Neuronal stem cell (in vitro differentiated cells): ENCODE measurements around the gene RBCK1.

Experiments
- DNase-seq: peaks from one replicate; pipeline ENCODE4 v3.0.0-alpha.2; 2013; ENCODE audit warnings: low spot score
- H2AFZ ChIP-seq: one replicate; pipeline ENCODE4 v1.6.1; 2013; ENCODE audit warnings: mild to moderate bottlenecking, low read length, inconsistent platforms
- H2AK5ac ChIP-seq: 2 replicates; pipeline ENCODE4 v1.6.1; 2013; ENCODE audit warnings: low read depth, mild to moderate bottlenecking, inconsistent platforms, low read length, moderate library complexity, mixed read lengths
- H2BK120ac ChIP-seq: 2 replicates; pipeline ENCODE4 v1.6.1; 2013; ENCODE audit warnings: low read depth, mild to moderate bottlenecking, inconsistent platforms, low read length, moderate library complexity, mixed read lengths
- H2BK12ac ChIP-seq: one replicate; pipeline ENCODE4 v1.6.1; 2013; ENCODE audit warnings: low read length, inconsistent platforms
- H2BK15ac ChIP-seq: 2 replicates; pipeline ENCODE4 v1.6.1; 2013; ENCODE audit warnings: mild to moderate bottlenecking, low read length, inconsistent platforms, mixed read lengths
- H2BK5ac ChIP-seq: one replicate; pipeline ENCODE4 v1.6.1; 2013; ENCODE audit warnings: inconsistent platforms, mild to moderate bottlenecking, low read length, moderate library complexity
- H3K14ac ChIP-seq: one replicate; pipeline ENCODE4 v1.6.1; 2013; ENCODE audit warnings: low read length, inconsistent platforms
- H3K18ac ChIP-seq: 2 replicates; pipeline ENCODE4 v1.6.1; 2013; ENCODE audit warnings: low read length, inconsistent platforms
- H3K23ac ChIP-seq: 2 replicates; pipeline ENCODE4 v1.6.1; 2013; ENCODE audit warnings: low read depth, mild to moderate bottlenecking, mixed read lengths, low read length, inconsistent platforms; ENCODE audit not compliant: poor library complexity
- H3K27ac ChIP-seq: replicated peaks from 3 replicates; pipeline ENCODE4 v1.5.1; 2013; ENCODE audit warnings: low read length, inconsistent platforms
- H3K27me3 ChIP-seq, 3 experiments: 2 replicates each; pipeline ENCODE4 v1.6.1; 2013; ENCODE audit warnings: low read length in 3 of 3, mild to moderate bottlenecking in 2 of 3, inconsistent platforms in 1 of 3, low read depth in 1 of 3, mixed read lengths in 1 of 3, moderate library complexity in 1 of 3; ENCODE audit not compliant: control insufficient read depth in 3 of 3, insufficient read depth in 3 of 3
- H3K36me3 ChIP-seq, 2 donors: replicated peaks in 1 of 2; 2 replicates each; pipeline ENCODE4 v1.6.1; 2013; ENCODE audit warnings: low read length in 2 of 2; ENCODE audit not compliant: control insufficient read depth in 2 of 2, insufficient read depth in 2 of 2
- H3K4ac ChIP-seq: 2 replicates; pipeline ENCODE4 v1.6.1; 2013; ENCODE audit warnings: inconsistent platforms, mild to moderate bottlenecking, low read length, moderate library complexity
- H3K4me1 ChIP-seq, 2 donors: 1 replicate in 1 of 2; 2 replicates in 1 of 2; pipeline ENCODE4 v1.6.1; 2013; ENCODE audit warnings: low read length in 2 of 2, low read depth in 1 of 2; ENCODE audit not compliant: control insufficient read depth in 2 of 2, insufficient read depth in 1 of 2
- H3K4me2 ChIP-seq: one replicate; pipeline ENCODE4 v1.6.1; 2013; ENCODE audit warnings: mild to moderate bottlenecking, low read length, inconsistent platforms; ENCODE audit not compliant: insufficient read depth, poor library complexity, severe bottlenecking
- H3K4me3 ChIP-seq, 2 donors: 2 replicates each; pipeline ENCODE4 v1.5.1; 2013; ENCODE audit warnings: low read length in 2 of 2, mild to moderate bottlenecking in 2 of 2, inconsistent platforms in 1 of 2, moderate library complexity in 1 of 2
- H3K79me1 ChIP-seq: one replicate; pipeline ENCODE4 v1.6.1; 2013; ENCODE audit warnings: low read depth, mild to moderate bottlenecking, inconsistent platforms, low read length, moderate library complexity
- H3K9ac ChIP-seq: one replicate; pipeline ENCODE4 v1.6.1; 2013; ENCODE audit warnings: mild to moderate bottlenecking, low read depth, low read length, inconsistent platforms; ENCODE audit not compliant: poor library complexity
- H3K9me3 ChIP-seq, 2 donors: replicated peaks in 1 of 2; 2 replicates each; pipeline versions ENCODE3 to v1.6.1; 2013; ENCODE audit warnings: low read length in 2 of 2, mild to moderate bottlenecking in 2 of 2, inconsistent platforms in 1 of 2, low read depth in 1 of 2, mixed read lengths in 1 of 2, moderate library complexity in 1 of 2; ENCODE audit not compliant: control insufficient read depth in 2 of 2, insufficient read depth in 1 of 2
- H4K8ac ChIP-seq: one replicate; pipeline ENCODE4 v1.6.1; 2013; ENCODE audit warnings: low read depth, mild to moderate bottlenecking, inconsistent platforms, low read length, moderate library complexity
- H4K91ac ChIP-seq: one replicate; pipeline ENCODE4 v1.6.1; 2013; ENCODE audit warnings: low read length, low read depth, mild to moderate bottlenecking, inconsistent platforms; ENCODE audit not compliant: poor library complexity
- WGBS, 2 donors: extraction: QIAGEN DNeasy Blood & Tissue Kit; methylation state at CpG; one replicate each; pipeline ENCODE4 v1.1.7; 2013; ENCODE audit warnings: missing lambda C conversion rate in 2 of 2, mixed read lengths in 1 of 2; ENCODE audit not compliant: insufficient read length in 2 of 2, insufficient replicate concordance in 1 of 2; ENCODE audit errors: extremely low coverage in 2 of 2; 5-methylcytosine and 5-hydroxymethylcytosine counted together

Gene RBCK1

GRCh38 chr20:435558-435957 lies 27.5 kb downstream of the RBCK1 start:
- H3K79me1 ChIP-seq, result no peaks in the 10 kb centered on the region
- H4K8ac ChIP-seq, result no peak overlapping the region
- no peak overlapping the region for H2BK15ac ChIP-seq
- no peak overlapping the region for H2BK12ac ChIP-seq
- no peak overlapping the region for H2BK120ac ChIP-seq
- H3K18ac ChIP-seq, result no peak overlapping the region
- H3K4ac ChIP-seq, result no peak overlapping the region
- H3K9me3 ChIP-seq, result no peaks in the 10 kb centered on the region
- no peak overlapping the region for H3K23ac ChIP-seq
- no peak overlapping the region for H3K9ac ChIP-seq
- peaks cover 39 to 74% of the 10 kb centered on the region in 2 donors for H3K36me3 ChIP-seq
- H3K14ac ChIP-seq, result no peak overlapping the region
- H3K4me3 ChIP-seq, result no peak overlapping the region
- no peak for DNase-seq
- no peak overlapping the region for H2AFZ ChIP-seq
- peaks cover 0 to 3% of the 10 kb centered on the region in 2 donors for H3K4me1 ChIP-seq
- no peaks in the 10 kb centered on the region for H3K27me3 ChIP-seq
- no peak overlapping the region for H3K4me2 ChIP-seq
- no peak overlapping the region for H2BK5ac ChIP-seq
- no peak overlapping the region for H4K91ac ChIP-seq
- H3K27ac ChIP-seq, result no peak overlapping the region
- WGBS, 2 donors, result no CpG with 5 or more reads among the region's 7 CpGs
- no peak overlapping the region for H2AK5ac ChIP-seq

- Histone ChIP-seq H3K18ac (no peak overlapping the region), H3K36me3 (peaks cover 41 to 78% of the 10 kb centered on the region in 2 donors), H3K4me1 (peaks cover 0 to 3% of the 10 kb centered on the region in 2 donors), H4K91ac (no peak overlapping the region), H3K9ac (no peak overlapping the region), H3K9me3 (no peaks in the 10 kb centered on the region), H3K27me3 (no peaks in the 10 kb centered on the region), H2BK12ac (no peak overlapping the region), H3K4ac (no peak overlapping the region), H2BK5ac (no peak overlapping the region), H2BK120ac (no peak overlapping the region), H3K27ac (no peak overlapping the region), H3K4me2 (no peak overlapping the region), H2BK15ac (no peak overlapping the region), H3K4me3 (no peak overlapping the region), H3K79me1 (no peaks in the 10 kb centered on the region), H2AFZ (no peak overlapping the region), H4K8ac (no peak overlapping the region), H3K14ac (no peak overlapping the region), H3K23ac (no peak overlapping the region), H2AK5ac (no peak overlapping the region)
- WGBS, 2 donors, result no CpG with 5 or more reads among the region's 5 CpGs
- no peak for DNase-seq
These were observed 28.4 kb downstream of the RBCK1 start for GRCh38 chr20:436476-436875.

GRCh38 chr20:437787-438486 lies 29.8 kb downstream of the RBCK1 start:
- no peak overlapping the region for H3K18ac ChIP-seq
- no peak for DNase-seq
- no peak overlapping the region for H3K4ac ChIP-seq
- no peaks in the 10 kb centered on the region for H3K27me3 ChIP-seq
- H3K23ac ChIP-seq, result no peak overlapping the region
- H2BK120ac ChIP-seq, result no peak overlapping the region
- peaks cover 46 to 84% of the 10 kb centered on the region in 2 donors for H3K36me3 ChIP-seq
- no peak overlapping the region for H2BK12ac ChIP-seq
- H3K9me3 ChIP-seq, result no peaks in the 10 kb centered on the region
- H3K79me1 ChIP-seq, result no peaks in the 10 kb centered on the region
- no peak overlapping the region for H4K91ac ChIP-seq
- no peak overlapping the region for H2AFZ ChIP-seq
- no CpG with 5 or more reads among the region's 6 CpGs for WGBS, 2 donors
- H4K8ac ChIP-seq, result no peak overlapping the region
- no peak overlapping the region for H3K14ac ChIP-seq
- H3K9ac ChIP-seq, result no peak overlapping the region
- no peak overlapping the region for H2BK15ac ChIP-seq
- no peak overlapping the region for H3K27ac ChIP-seq
- peaks cover 0 to 3% of the 10 kb centered on the region in 2 donors for H3K4me1 ChIP-seq
- no peak overlapping the region for H3K4me3 ChIP-seq
- H2BK5ac ChIP-seq, result no peak overlapping the region
- H2AK5ac ChIP-seq, result no peak overlapping the region
- no peak overlapping the region for H3K4me2 ChIP-seq

GRCh38 chr20:438571-439469 lies 30.7 kb downstream of the RBCK1 start:
- Histone ChIP-seq H3K9me3 (no peaks in the 10 kb centered on the region), H3K23ac (no peak overlapping the region), H4K91ac (no peak overlapping the region), H3K9ac (no peak overlapping the region), H3K18ac (no peak overlapping the region), H3K4me1 (peaks cover 0 to 3% of the 10 kb centered on the region in 2 donors), H3K79me1 (no peaks in the 10 kb centered on the region), H3K14ac (no peak overlapping the region), H3K4me3 (no peak overlapping the region), H3K27ac (no peak overlapping the region), H2AFZ (no peak overlapping the region), H2AK5ac (no peak overlapping the region), H2BK120ac (no peak overlapping the region), H2BK5ac (no peak overlapping the region), H2BK12ac (no peak overlapping the region), H3K36me3 (peaks cover 46 to 92% of the 10 kb centered on the region in 2 donors), H3K27me3 (no peaks in the 10 kb centered on the region), H3K4ac (no peak overlapping the region), H3K4me2 (no peak overlapping the region), H4K8ac (no peak overlapping the region), H2BK15ac (no peak overlapping the region)
- no CpG with 5 or more reads among the region's 18 CpGs for WGBS, 2 donors
- DNase-seq, result no peak
